GM12878 (cell line): Measurements from ENCODE around the gene GRM7. TPM values are rescaled to one million over a fixed set of nuclear protein-coding genes. Genes with fewer than 3 reads are reported as not detected.

ENCODE experiments used
- ATAC-seq: fragments of 200-7000 bp; cut with Tn5 transposase; 3 replicates; pipeline ENCODE4 v1.9.1; 2020; ENCODE audit warnings: mild to moderate bottlenecking, moderate library complexity
- BruUV-seq: library from RNA; stranded (reverse); fragments of 400-500 nt; replicated peaks from 2 replicates; lab custom pipeline; 2021; lab: Mats Ljungman, UMichigan
- CTCF ChIA-PET: fragments of 300-600 bp; sonication (Branson Sonifier 250); formaldehyde crosslinking; extraction: SDS; loops from one replicate; lab custom pipeline; 2021; ENCODE audit warnings: inconsistent platforms; lab: Yijun Ruan, JAX
- POLR2A ChIA-PET: fragments of 350-600 bp; formaldehyde crosslinking; extraction: SDS; loops from one replicate; lab custom pipeline; 2021; ENCODE audit warnings: inconsistent platforms; lab: Charles Lee
- RAD21 ChIA-PET: fragments of 300-600 bp; sonication (Branson Sonifier 250); formaldehyde crosslinking; loops from one replicate; lab custom pipeline; 2023; ENCODE audit warnings: antibody characterized with exemption; ENCODE audit not compliant: unreplicated experiment; lab: Charles Lee
- SMC1A ChIA-PET: fragments of 300-600 bp; sonication (Branson Sonifier 250); formaldehyde crosslinking; loops from one replicate; lab custom pipeline; 2023; ENCODE audit not compliant: unreplicated experiment, uncharacterized antibody; lab: Charles Lee
- DNase-seq: peaks from one replicate; pipeline ENCODE4 v3.0.0-alpha.2; 2011; ENCODE audit warnings: low read depth, low spot score
- FAIRE-seq: peaks from 3 replicates; lab custom pipeline; 2011; peaks lifted over from hg19 to GRCh38; lab: Jason Lieb, UNC
- H2AFZ ChIP-seq: 2 replicates; pipeline ENCODE4 v1.6.0; 2011; ENCODE audit warnings: low read depth, low read length, control low read depth; ENCODE audit not compliant: control insufficient read depth
- H3K27ac ChIP-seq: 2 replicates; pipeline ENCODE4 v1.5.1; 2011; ENCODE audit warnings: control low read depth; ENCODE audit not compliant: control insufficient read depth, insufficient read depth
- H3K27me3 ChIP-seq, 2 experiments: replicated peaks in 1 of 2; 2 replicates each; pipeline versions ENCODE4 v1.6.0 to v1.6.1; 2011; ENCODE audit warnings: low read length in 1 of 2; ENCODE audit not compliant: control insufficient read depth in 2 of 2, insufficient read depth in 2 of 2
- H3K36me3 ChIP-seq, 2 experiments: 2 replicates each; pipeline ENCODE4 v1.5.1; 2011; ENCODE audit warnings: low read length in 1 of 2; ENCODE audit not compliant: control insufficient read depth in 2 of 2, insufficient read depth in 2 of 2
- H3K4me1 ChIP-seq: 2 replicates; pipeline ENCODE4 v1.6.1; 2011; ENCODE audit warnings: mild to moderate bottlenecking, low read length, moderate library complexity, mixed read lengths; ENCODE audit not compliant: control insufficient read depth, insufficient read depth
- H3K4me2 ChIP-seq: 2 replicates; pipeline ENCODE4 v1.6.0; 2011; ENCODE audit warnings: control low read depth; ENCODE audit not compliant: control insufficient read depth, insufficient read depth
- H3K4me3 ChIP-seq: fragments of 200-600 bp; sonication (generic); 2 replicates; pipeline ENCODE4 v1.5.1; 2016
- H3K79me2 ChIP-seq: 2 replicates; pipeline ENCODE4 v1.6.0; 2011; ENCODE audit warnings: low read length; ENCODE audit not compliant: control insufficient read depth, insufficient read depth
- H3K9ac ChIP-seq: 2 replicates; pipeline ENCODE4 v1.8.0; 2011; ENCODE audit warnings: low read length, control low read depth, mixed read lengths; ENCODE audit not compliant: control insufficient read depth, insufficient read depth
- H3K9me3 ChIP-seq: replicated peaks from 3 replicates; pipeline ENCODE4 v1.5.1; 2011; ENCODE audit warnings: mild to moderate bottlenecking, low read length; ENCODE audit not compliant: control insufficient read depth, insufficient read depth
- H4K20me1 ChIP-seq: 2 replicates; pipeline ENCODE4 v1.6.0; 2011; ENCODE audit not compliant: control insufficient read depth, insufficient read depth
- CHD2 ChIP-seq: IDR thresholded peaks from 2 replicates; pipeline ENCODE4 v1.6.1; 2011; ENCODE audit warnings: low read depth, low read length, improper control_type of control experiment, borderline replicate concordance
- DPF2 ChIP-seq: fragments of 450-650 bp; IDR thresholded peaks from 2 replicates; pipeline ENCODE4 v1.6.1; 2017; ENCODE audit warnings: mild to moderate bottlenecking
- EP300 ChIP-seq, 2 experiments: fragments of 150-350 bp in 1 of 2; IDR thresholded peaks; 2 replicates each; pipeline ENCODE4 v1.6.1; 2011 to 2012; ENCODE audit warnings: low read depth in 2 of 2, low read length in 2 of 2, borderline replicate concordance in 1 of 2, improper control_type of control experiment in 1 of 2, inconsistent platforms in 1 of 2; ENCODE audit not compliant: control insufficient read depth in 1 of 2
- FOXM1 ChIP-seq: IDR thresholded peaks from 2 replicates; pipeline ENCODE4 v1.6.1; 2012; ENCODE audit warnings: low read depth, mild to moderate bottlenecking, inconsistent platforms, low read length, moderate library complexity
- KDM1A ChIP-seq: fragments of 200-600 bp; sonication (generic); IDR thresholded peaks from 2 replicates; pipeline ENCODE4 v1.6.1; 2016; ENCODE audit warnings: borderline replicate concordance
- NFIC ChIP-seq: IDR thresholded peaks from 2 replicates; pipeline ENCODE4 v1.6.1; 2012; ENCODE audit warnings: low read depth, mild to moderate bottlenecking, inconsistent platforms, low read length, moderate library complexity
- RAD21 ChIP-seq: IDR thresholded peaks from 2 replicates; pipeline ENCODE4 v1.6.1; 2011; ENCODE audit warnings: mild to moderate bottlenecking, low read depth, low read length, moderate library complexity; ENCODE audit not compliant: insufficient read depth
- SUPT20H ChIP-seq: IDR thresholded peaks from 2 replicates; pipeline ENCODE4 v1.6.1; 2011; ENCODE audit warnings: low read depth, mild to moderate bottlenecking, low read length, moderate library complexity, borderline replicate concordance; ENCODE audit not compliant: control insufficient read depth
- TAF1 ChIP-seq: IDR thresholded peaks from 2 replicates; pipeline ENCODE4 v1.6.1; 2011; ENCODE audit warnings: mild to moderate bottlenecking, low read depth, low read length, borderline replicate concordance
- TARDBP ChIP-seq: IDR thresholded peaks from 2 replicates; pipeline ENCODE4 v1.6.1; 2016; ENCODE audit warnings: borderline replicate concordance
- TCF3 ChIP-seq: IDR thresholded peaks from 2 replicates; pipeline ENCODE4 v1.6.1; 2012; ENCODE audit warnings: low read depth, mild to moderate bottlenecking, low read length, borderline replicate concordance; ENCODE audit not compliant: insufficient read depth
- ZBTB11 ChIP-seq: fragments of 450-650 bp; formaldehyde crosslinking; IDR thresholded peaks from 2 replicates; pipeline ENCODE4 v1.5.0; 2022; ENCODE audit warnings: mild to moderate bottlenecking, missing genetic modification characterization
- ZNF384 ChIP-seq: IDR thresholded peaks from 2 replicates; pipeline ENCODE4 v1.6.1; 2012; ENCODE audit warnings: low read depth, mild to moderate bottlenecking, low read length, improper control_type of control experiment, borderline replicate concordance
- WGBS: methylation state at CpG from one replicate; pipeline ENCODE4 v1.1.6; 2016; ENCODE audit warnings: low lambda C conversion rate; ENCODE audit not compliant: insufficient replicate concordance, insufficient coverage; ENCODE audit errors: missing lambda C conversion rate; 5-methylcytosine and 5-hydroxymethylcytosine counted together
- in situ Hi-C: fragments of 300-500 bp; cut with MboI; formaldehyde crosslinking; loops from 9 replicates; pipeline ENCODE4 v1.14.3; 2018; ENCODE audit warnings: mixed read lengths
- intact Hi-C: fragments of 100-400 bp; cut with micrococcal nuclease; formaldehyde crosslinking; loops from one replicate; pipeline ENCODE4 v1.14.2; 2022; ENCODE audit not compliant: unreplicated experiment
- polyA plus RNA-seq, 11 experiments: library from polyadenylated mRNA; depleted of rRNA in 4 of 11; unstranded in 6 of 11; stranded (reverse) in 5 of 11; fragments of >200 nt; fragmentation: Nextera tagmentation in 4 of 11; fragmentation: Illumina TruSeq in 1 of 11; extraction: Ambion mirVana in 4 of 11; extraction: Trizol in 1 of 11; gene quantifications; 1 replicate in 1 of 11; 2 replicates in 10 of 11; pipeline versions ENCODE4 v1.2.1 to v1.2.3, GENCODE V29; 2011 to 2016; ENCODE audit warnings: inconsistent platforms in 2 of 11, missing spikeins in 2 of 11, low read depth in 1 of 11
- total RNA-seq, 4 experiments: library from RNA; depleted of rRNA in 3 of 4; stranded (reverse); fragments of >200 nt in 3 of 4; fragmentation: Illumina TruSeq in 1 of 4; extraction: Trizol in 1 of 4; gene quantifications; 2 replicates each; pipeline versions ENCODE4 v1.2.1 to v1.2.3, GENCODE V29; 2013 to 2021

Gene GRM7
- total and polyA plus RNA-seq, 10 of the 15 experiments (the other 5 are each of a cell fraction or from before 2014, with no cell fraction given): not detected

- ChIA-PET POLR2A (no interaction called here), RAD21 (no interaction called here), CTCF (no interaction called here), SMC1A (no interaction called here)
- no peak for TF ChIP-seq SUPT20H
- TF ChIP-seq TARDBP: no peak
- TF ChIP-seq DPF2: no peak
- TF ChIP-seq KDM1A: no peak
- TF ChIP-seq NFIC: no peak
- no peak for TF ChIP-seq CHD2
- no peak for TF ChIP-seq EP300 (IDR thresholded peaks at IDR 0.05; ENCODE audit: borderline replicate concordance in 1 of 2, control insufficient read depth in 1 of 2, low read depth in 2 of 2, low read length in 2 of 2)
- no peak for TF ChIP-seq TCF3
- TF ChIP-seq TAF1: no peak
- no peak for TF ChIP-seq FOXM1
- no peak for TF ChIP-seq ZBTB11 (CRISPR knock-in tag)
- no peak for TF ChIP-seq ZNF384
- TF ChIP-seq RAD21: no peak
- Histone ChIP-seq H3K27ac (no peak overlapping the region), H3K9me3 (no peaks in the 10 kb centered on the region), H3K9ac (no peak overlapping the region), H3K4me1 (no peaks in the 10 kb centered on the region), H4K20me1 (no peaks in the 10 kb centered on the region), H3K27me3 (no peaks in the 10 kb centered on the region), H3K79me2 (no peaks in the 10 kb centered on the region), H3K4me3 (no peak overlapping the region), H3K4me2 (no peak overlapping the region), H3K36me3 (no peaks in the 10 kb centered on the region), H2AFZ (no peak overlapping the region)
- intact Hi-C loops (no loop called here), in situ Hi-C loops (no loop called here)
- no peak for ATAC-seq
- WGBS: 4% methylated on average over 4 of the region's 4 CpGs
- no peak for FAIRE-seq
- BruUV-seq: no TSS peak
- no peak for DNase-seq
Observed at GRCh38 chr3:7657214-7658112, 796.5 kb downstream of the GRM7 start.
